SK-N-SH (cell line): ENCODE data around the gene TTC31. TPM values are rescaled to one million over a fixed set of nuclear protein-coding genes. Genes with fewer than 3 reads are reported as not detected.

Source experiments
- CTCF ChIA-PET: fragments of 300-600, 350-600 bp; formaldehyde crosslinking; extraction: SDS; loops from one replicate; lab custom pipeline; 2021; lab: Yijun Ruan, JAX
- POLR2A ChIA-PET: fragments of 350-600 bp; sonication (Branson Sonifier 250); formaldehyde crosslinking; extraction: SDS; loops from one replicate; lab custom pipeline; 2020; ENCODE audit warnings: antibody characterized with exemption, inconsistent platforms; lab: Yijun Ruan, JAX
- DNase-seq: peaks from one replicate; pipeline ENCODE4 v3.0.0; 2012
- H2AFZ ChIP-seq: fragments of 200-600 bp; sonication (generic); 2 replicates; pipeline ENCODE4 v1.8.1; 2016; ENCODE audit warnings: antibody characterized with exemption, mild to moderate bottlenecking, low read depth
- H3F3A ChIP-seq: fragments of 200-600 bp; sonication (generic); replicated peaks from 2 replicates; pipeline ENCODE3; 2016; ENCODE audit warnings: antibody characterized with exemption, mild to moderate bottlenecking; ENCODE audit not compliant: insufficient read depth
- H3K27ac ChIP-seq, 2 experiments: fragments of 200-500 bp in 1 of 2; fragments of 200-600 bp in 1 of 2; sonication (Bioruptor generic) in 1 of 2; sonication (generic), shearing (Covaris generic) in 1 of 2; 2 replicates each; pipeline versions ENCODE4 v1.5.1 to v1.6.1; 2014 to 2016; ENCODE audit warnings: low read depth in 2 of 2, inconsistent platforms in 1 of 2, low read length in 1 of 2, mild to moderate bottlenecking in 1 of 2, mixed read lengths in 1 of 2
- H3K27me3 ChIP-seq: fragments of 200-600 bp; sonication (generic), shearing (Covaris generic); 2 replicates; pipeline ENCODE4 v1.6.1; 2016; ENCODE audit warnings: mixed run types; ENCODE audit not compliant: insufficient read depth
- H3K36me3 ChIP-seq, 2 experiments: fragments of 200-500 bp in 1 of 2; fragments of 200-600 bp in 1 of 2; sonication (Bioruptor generic) in 1 of 2; sonication (generic) in 1 of 2; replicated peaks in 1 of 2; 2 replicates each; pipeline versions ENCODE3 to v1.5.1; 2014 to 2016; ENCODE audit warnings: low read length in 1 of 2, mild to moderate bottlenecking in 1 of 2; ENCODE audit not compliant: insufficient read depth in 2 of 2, control insufficient read depth in 1 of 2
- H3K4me1 ChIP-seq, 2 experiments: fragments of 200-500 bp in 1 of 2; fragments of 200-600 bp in 1 of 2; sonication (Bioruptor generic) in 1 of 2; sonication (generic), shearing (Covaris generic) in 1 of 2; 2 replicates each; pipeline versions ENCODE4 v1.5.1 to v1.6.1; 2014 to 2016; ENCODE audit warnings: low read depth in 1 of 2, low read length in 1 of 2, mixed run types in 1 of 2; ENCODE audit not compliant: insufficient read depth in 2 of 2, control insufficient read depth in 1 of 2
- H3K4me2 ChIP-seq: fragments of 200-600 bp; sonication (generic), shearing (Covaris generic); 2 replicates; pipeline ENCODE4 v1.6.1; 2017; ENCODE audit warnings: mixed run types
- H3K4me3 ChIP-seq, 2 experiments: fragments of 200-500 bp in 1 of 2; fragments of 200-600 bp in 1 of 2; sonication (Bioruptor generic) in 1 of 2; sonication (generic), shearing (Covaris generic) in 1 of 2; 2 replicates each; pipeline versions ENCODE4 v1.5.1 to v1.8.1; 2014 to 2016; ENCODE audit warnings: low read depth in 2 of 2, inconsistent platforms in 1 of 2, low read length in 1 of 2, mild to moderate bottlenecking in 1 of 2, mixed read lengths in 1 of 2, moderate library complexity in 1 of 2
- H3K79me2 ChIP-seq: fragments of 200-600 bp; sonication (generic); 2 replicates; pipeline ENCODE4 v1.8.1; 2017; ENCODE audit warnings: mild to moderate bottlenecking; ENCODE audit not compliant: insufficient read depth
- H3K9ac ChIP-seq: fragments of 200-600 bp; sonication (generic); 2 replicates; pipeline ENCODE4 v1.6.1; 2017; ENCODE audit warnings: mixed run types
- H3K9me2 ChIP-seq: fragments of 200-600 bp; sonication (generic); 2 replicates; pipeline ENCODE4 v1.6.1; 2017; ENCODE audit warnings: mixed run types
- H3K9me3 ChIP-seq: fragments of 200-600 bp; sonication (generic); 2 replicates; pipeline ENCODE4 v1.6.1; 2017; ENCODE audit warnings: mixed run types, mild to moderate bottlenecking, moderate library complexity
- H4K20me1 ChIP-seq: fragments of 200-600 bp; sonication (generic); 2 replicates; pipeline ENCODE4 v1.6.1; 2017; ENCODE audit warnings: mild to moderate bottlenecking, mixed run types; ENCODE audit not compliant: insufficient read depth
- CHD2 ChIP-seq: fragments of 150-350 bp; IDR thresholded peaks from 2 replicates; pipeline ENCODE4 v1.6.1; 2018; ENCODE audit warnings: low read length; ENCODE audit not compliant: partially characterized antibody
- ELF1 ChIP-seq: IDR thresholded peaks from 2 replicates; pipeline ENCODE4 v1.4.0; 2012
- GABPA ChIP-seq: IDR thresholded peaks from 2 replicates; pipeline ENCODE4 v1.4.0; 2012; ENCODE audit warnings: low read depth, mild to moderate bottlenecking
- MEF2A ChIP-seq: IDR thresholded peaks from 2 replicates; pipeline ENCODE4 v1.4.0; 2012; ENCODE audit warnings: low read depth, borderline replicate concordance
- NFIC ChIP-seq: IDR thresholded peaks from 2 replicates; pipeline ENCODE4 v1.4.0; 2012; ENCODE audit warnings: borderline replicate concordance
- RFX5 ChIP-seq: IDR thresholded peaks from 2 replicates; pipeline ENCODE4 v1.6.1; 2012; ENCODE audit warnings: mild to moderate bottlenecking, improper control_type of control experiment, low read length
- RXRA ChIP-seq: IDR thresholded peaks from 2 replicates; pipeline ENCODE4 v1.4.0; 2012; ENCODE audit warnings: low read depth, mild to moderate bottlenecking, borderline replicate concordance
- TCF12 ChIP-seq: IDR thresholded peaks from 2 replicates; pipeline ENCODE4 v1.4.0; 2012
- WGBS: methylation state at CpG from one replicate; pipeline ENCODE4 v1.1.6; 2017; ENCODE audit warnings: low lambda C conversion rate; 5-methylcytosine and 5-hydroxymethylcytosine counted together
- polyA plus RNA-seq, 3 experiments: library from polyadenylated mRNA; depleted of rRNA; stranded (reverse); fragments of >200 nt; gene quantifications; 2 replicates each; pipeline ENCODE4 v1.2.3, GENCODE V29; 2012
- TF ChIP-seq, protein P1 (sequence below): fragments of 150-350 bp; IDR thresholded peaks from 2 replicates; pipeline ENCODE4 v1.6.1; 2017; ENCODE audit warnings: antibody characterized with exemption, low read length, low read depth, borderline replicate concordance
- TF ChIP-seq, protein P2 (sequence below): IDR thresholded peaks from 2 replicates; pipeline ENCODE4 v1.4.0; 2012; ENCODE audit warnings: low read depth, borderline replicate concordance
- TF ChIP-seq, protein P3 (sequence below): IDR thresholded peaks from 2 replicates; pipeline ENCODE4 v1.4.0; 2012; ENCODE audit warnings: low read depth
- TF ChIP-seq, protein P4 (sequence below): IDR thresholded peaks from 2 replicates; pipeline ENCODE4 v1.4.0; 2012; ENCODE audit warnings: low read depth, borderline replicate concordance
- TF ChIP-seq, protein P5 (sequence below): fragments of 150-350 bp; IDR thresholded peaks from 2 replicates; pipeline ENCODE4 v1.6.1; 2016; ENCODE audit warnings: mild to moderate bottlenecking, low read depth, low read length

Gene TTC31
- polyA plus RNA-seq, 1 of the 3 experiments (the other 2 are of a cell fraction): 27.9 TPM

DNA sequence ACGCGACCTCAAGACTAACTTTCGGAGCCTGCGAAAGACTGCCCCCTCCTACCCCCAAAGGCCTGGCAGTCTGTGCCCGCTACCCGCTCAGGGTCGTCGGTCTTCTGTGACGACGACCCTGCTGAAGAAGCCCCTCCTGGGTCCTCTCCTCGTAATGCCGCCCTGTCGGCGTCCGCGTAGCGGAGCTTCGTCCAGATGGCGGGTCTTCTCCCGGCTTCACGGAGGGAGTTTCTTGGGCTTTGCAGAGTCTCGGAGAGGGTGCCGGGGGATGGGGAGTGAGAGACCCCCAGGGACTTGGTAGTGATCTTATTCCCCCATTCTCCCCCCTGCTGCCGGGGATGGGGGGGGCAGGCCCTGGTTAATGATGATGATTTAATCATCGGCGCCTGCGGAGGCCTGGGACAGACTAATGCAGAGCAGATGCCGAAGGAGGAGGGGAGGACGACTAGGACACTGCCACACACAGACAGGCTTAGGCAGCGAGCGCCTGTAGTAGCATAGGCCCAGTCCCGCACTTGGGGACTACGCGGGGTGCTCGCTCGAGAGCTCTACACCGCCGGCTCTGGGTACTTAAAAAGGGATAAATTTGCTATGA is 25.1 kb downstream of the TTC31 start (continued):
- TF ChIP-seq, protein P1, sequence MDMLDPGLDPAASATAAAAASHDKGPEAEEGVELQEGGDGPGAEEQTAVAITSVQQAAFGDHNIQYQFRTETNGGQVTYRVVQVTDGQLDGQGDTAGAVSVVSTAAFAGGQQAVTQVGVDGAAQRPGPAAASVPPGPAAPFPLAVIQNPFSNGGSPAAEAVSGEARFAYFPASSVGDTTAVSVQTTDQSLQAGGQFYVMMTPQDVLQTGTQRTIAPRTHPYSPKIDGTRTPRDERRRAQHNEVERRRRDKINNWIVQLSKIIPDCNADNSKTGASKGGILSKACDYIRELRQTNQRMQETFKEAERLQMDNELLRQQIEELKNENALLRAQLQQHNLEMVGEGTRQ: no peak
- TF ChIP-seq NFIC: no peak
- TF ChIP-seq RFX5: no peak
- peak; percentile 95 for TF ChIP-seq CHD2
- no peak for TF ChIP-seq ELF1
- TF ChIP-seq, protein P2, sequence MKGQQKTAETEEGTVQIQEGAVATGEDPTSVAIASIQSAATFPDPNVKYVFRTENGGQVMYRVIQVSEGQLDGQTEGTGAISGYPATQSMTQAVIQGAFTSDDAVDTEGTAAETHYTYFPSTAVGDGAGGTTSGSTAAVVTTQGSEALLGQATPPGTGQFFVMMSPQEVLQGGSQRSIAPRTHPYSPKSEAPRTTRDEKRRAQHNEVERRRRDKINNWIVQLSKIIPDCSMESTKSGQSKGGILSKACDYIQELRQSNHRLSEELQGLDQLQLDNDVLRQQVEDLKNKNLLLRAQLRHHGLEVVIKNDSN: no peak
- TF ChIP-seq, protein P3, sequence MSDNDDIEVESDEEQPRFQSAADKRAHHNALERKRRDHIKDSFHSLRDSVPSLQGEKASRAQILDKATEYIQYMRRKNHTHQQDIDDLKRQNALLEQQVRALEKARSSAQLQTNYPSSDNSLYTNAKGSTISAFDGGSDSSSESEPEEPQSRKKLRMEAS: peak; percentile 77
- TF ChIP-seq, protein P4, sequence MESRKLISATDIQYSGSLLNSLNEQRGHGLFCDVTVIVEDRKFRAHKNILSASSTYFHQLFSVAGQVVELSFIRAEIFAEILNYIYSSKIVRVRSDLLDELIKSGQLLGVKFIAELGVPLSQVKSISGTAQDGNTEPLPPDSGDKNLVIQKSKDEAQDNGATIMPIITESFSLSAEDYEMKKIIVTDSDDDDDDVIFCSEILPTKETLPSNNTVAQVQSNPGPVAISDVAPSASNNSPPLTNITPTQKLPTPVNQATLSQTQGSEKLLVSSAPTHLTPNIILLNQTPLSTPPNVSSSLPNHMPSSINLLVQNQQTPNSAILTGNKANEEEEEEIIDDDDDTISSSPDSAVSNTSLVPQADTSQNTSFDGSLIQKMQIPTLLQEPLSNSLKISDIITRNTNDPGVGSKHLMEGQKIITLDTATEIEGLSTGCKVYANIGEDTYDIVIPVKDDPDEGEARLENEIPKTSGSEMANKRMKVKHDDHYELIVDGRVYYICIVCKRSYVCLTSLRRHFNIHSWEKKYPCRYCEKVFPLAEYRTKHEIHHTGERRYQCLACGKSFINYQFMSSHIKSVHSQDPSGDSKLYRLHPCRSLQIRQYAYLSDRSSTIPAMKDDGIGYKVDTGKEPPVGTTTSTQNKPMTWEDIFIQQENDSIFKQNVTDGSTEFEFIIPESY: no peak
- no peak for TF ChIP-seq MEF2A
- TF ChIP-seq RXRA: no peak

DNA sequence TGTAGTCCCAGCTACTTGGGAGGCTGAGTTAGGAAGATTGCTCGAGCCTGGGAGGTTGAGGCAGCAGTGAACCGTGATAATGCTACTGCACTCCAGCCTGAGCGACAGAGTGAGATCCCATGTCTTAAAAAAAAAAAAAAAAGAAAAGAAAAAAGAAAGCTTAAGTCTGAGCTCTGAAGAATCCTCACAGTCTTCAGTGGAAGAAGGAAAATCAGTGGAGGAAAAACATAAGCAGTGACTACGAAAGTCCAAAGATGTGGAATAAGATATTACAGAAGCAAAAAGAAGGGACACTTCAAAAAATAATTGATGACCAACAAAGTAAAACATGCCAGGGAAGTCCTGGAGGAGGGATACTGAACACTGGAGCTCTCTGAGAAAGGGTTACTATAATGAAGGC is 27.4 kb downstream of the TTC31 start:
- H3K9ac ChIP-seq: no peak overlapping the region
- TF ChIP-seq CHD2: no peak
- TF ChIP-seq TCF12: no peak
- TF ChIP-seq, protein P5, sequence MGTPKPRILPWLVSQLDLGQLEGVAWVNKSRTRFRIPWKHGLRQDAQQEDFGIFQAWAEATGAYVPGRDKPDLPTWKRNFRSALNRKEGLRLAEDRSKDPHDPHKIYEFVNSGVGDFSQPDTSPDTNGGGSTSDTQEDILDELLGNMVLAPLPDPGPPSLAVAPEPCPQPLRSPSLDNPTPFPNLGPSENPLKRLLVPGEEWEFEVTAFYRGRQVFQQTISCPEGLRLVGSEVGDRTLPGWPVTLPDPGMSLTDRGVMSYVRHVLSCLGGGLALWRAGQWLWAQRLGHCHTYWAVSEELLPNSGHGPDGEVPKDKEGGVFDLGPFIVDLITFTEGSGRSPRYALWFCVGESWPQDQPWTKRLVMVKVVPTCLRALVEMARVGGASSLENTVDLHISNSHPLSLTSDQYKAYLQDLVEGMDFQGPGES: no peak
- TF ChIP-seq GABPA: no peak
- TF ChIP-seq, all 33 proteins: peak for 0
- Histone ChIP-seq H3K4me3 (no peak overlapping the region), H3K27ac (peak overlapping the region in 1 of 2 experiments; percentile 1; a peak in 1 of 4 replicates), H3F3A (peaks cover 31% of the 10 kb centered on the region), H3K27me3 (no peaks in the 10 kb centered on the region), H3K36me3 (peaks cover 7 to 11% of the 10 kb centered on the region in 2 experiments), H3K9me3 (no peaks in the 10 kb centered on the region), H4K20me1 (no peaks in the 10 kb centered on the region), H3K9me2 (no peaks in the 10 kb centered on the region), H3K4me1 (peaks cover 24 to 33% of the 10 kb centered on the region in 2 experiments; a peak in 3 of 4 replicates), H2AFZ (no peak overlapping the region), H3K4me2 (no peak overlapping the region), H3K79me2 (peaks cover 38% of the 10 kb centered on the region; the same call in 1 of the 2 replicates)
- CTCF ChIA-PET: interaction anchor here (0.9 to 7.5 kb wide), 4 partner anchors 16 to 78 kb away, joined by 3 to 80 read pairs (median 45); partner anchors contain the start of genes AUP1, CCDC142, DQX1 and HTRA2
- WGBS: 88% methylated on average over 4 of the region's 4 CpGs
- no peak for DNase-seq
- POLR2A ChIA-PET: interaction anchor here (0.6 to 1.7 kb wide), 4 partner anchors 10 to 949 kb away, joined by 3 to 9 read pairs (median 5); partner anchors contain the start of gene LBX2
